HT-29 (cell line): Measurements from ENCODE around the gene PPP1R12A. TPM values are rescaled to one million over a fixed set of nuclear protein-coding genes. Genes with fewer than 3 reads are reported as not detected.
"Not testable (repeated sequence)": the region's sequence is repeated elsewhere in the genome, so short reads cannot be mapped to it uniquely, and the experiment has no call there.

Experiments used
- DNase-seq: peaks from one replicate; pipeline ENCODE4 v3.0.0-alpha.2; 2015; ENCODE audit warnings: low spot score
- total RNA-seq: library from RNA; depleted of rRNA; stranded (reverse); fragments of >200 nt; shearing (Covaris generic); gene quantifications from 2 replicates; pipeline ENCODE4 v1.2.3, GENCODE V29; 2014; rRNA removed

Gene PPP1R12A
- 25.1 and 26.1 TPM in 2 replicates for total RNA-seq

GRCh38 chr12:79935021-79935623, at the start of gene PPP1R12A:
Gene PPP1R12A (minus strand): TSS chr12:79935097. CDS start chr12:79934931, 166 bp downstream.
- DNase-seq = peak; percentile 98

GRCh38 chr12:79983986-79984620, 49.2 kb upstream of the PPP1R12A start:
- DNase-seq = no peak

- DNase-seq = no peak
Measured at GRCh38 chr12:79983492-79983891, 48.6 kb upstream of the PPP1R12A start.

- DNase-seq = no peak
Measured at GRCh38 chr12:79982086-79983062, 47.5 kb upstream of the PPP1R12A start.

GRCh38 chr12:79978692-79979091, 43.8 kb upstream of the PPP1R12A start:
- no peak for DNase-seq

- not testable (repeated sequence) for DNase-seq
Measured at GRCh38 chr12:79977856-79978460, 43.1 kb upstream of the PPP1R12A start.

GRCh38 chr12:79975143-79975542, 40.2 kb upstream of the PPP1R12A start:
- DNase-seq = no peak

- DNase-seq = no peak
Measured at GRCh38 chr12:79973801-79974200, 38.9 kb upstream of the PPP1R12A start.

GRCh38 chr12:79964100-79964627, 29.3 kb upstream of the PPP1R12A start:
- no peak for DNase-seq

GRCh38 chr12:79961411-79961810, 26.5 kb upstream of the PPP1R12A start:
- no peak for DNase-seq

- DNase-seq = no peak
Measured at GRCh38 chr12:79959484-79959883, 24.6 kb upstream of the PPP1R12A start.

GRCh38 chr12:79956896-79957295, 22.0 kb upstream of the PPP1R12A start:
- DNase-seq = no peak

- no peak for DNase-seq
Measured at GRCh38 chr12:79955561-79955960, 20.7 kb upstream of the PPP1R12A start.

GRCh38 chr12:79954037-79954610, 19.2 kb upstream of the PPP1R12A start:
- no peak for DNase-seq

- no peak for DNase-seq
Measured at GRCh38 chr12:79949098-79949497, 14.2 kb upstream of the PPP1R12A start.

GRCh38 chr12:79945433-79945832, 10.5 kb upstream of the PPP1R12A start:
- DNase-seq = no peak

GRCh38 chr12:79944565-79944964, 9.7 kb upstream of the PPP1R12A start:
- DNase-seq = no peak

- not testable (repeated sequence) for DNase-seq
Measured at GRCh38 chr12:79942846-79943245, 7.9 kb upstream of the PPP1R12A start.

GRCh38 chr12:79939728-79940310, 4.9 kb upstream of the PPP1R12A start:
- DNase-seq = no peak

GRCh38 chr12:79938843-79939242, 3.9 kb upstream of the PPP1R12A start:
- DNase-seq = no peak

GRCh38 chr12:79936670-79937069, 1.8 kb upstream of the PPP1R12A start:
- DNase-seq = no peak
